Limb (tissue), 2 donors: ENCODE results near the gene ACP1.
"Not testable (repeated sequence)": the region's sequence is repeated elsewhere in the genome, so short reads cannot be mapped to it uniquely, and the experiment has no call there.

Experiments
- DNase-seq, 2 donors: peaks; one replicate each; pipeline ENCODE4 v3.0.0-alpha.2; 2016; ENCODE audit errors: extremely low spot score in 2 of 2

The ACP1 gene

GRCh38 chr2:310994-311393, 46.2 kb downstream of the ACP1 start:
- no peak for DNase-seq

- DNase-seq: no peak
These were observed 49.2 kb downstream of the ACP1 start for GRCh38 chr2:313991-314390.

- no peak for DNase-seq
These were observed 50.0 kb downstream of the ACP1 start for GRCh38 chr2:314561-315336.

- DNase-seq: not testable (repeated sequence)
These were observed 51.2 kb downstream of the ACP1 start for GRCh38 chr2:315925-316324.

- DNase-seq: no peak
These were observed 51.6 kb downstream of the ACP1 start for GRCh38 chr2:316381-316780.

- no peak for DNase-seq
These were observed 53.0 kb downstream of the ACP1 start for GRCh38 chr2:317501-318424.

- DNase-seq: no peak
These were observed 54.4 kb downstream of the ACP1 start for GRCh38 chr2:319059-319600.

GRCh38 chr2:320561-320960, 55.8 kb downstream of the ACP1 start:
- no peak for DNase-seq

GRCh38 chr2:322326-322725, 57.6 kb downstream of the ACP1 start:
- DNase-seq: no peak

GRCh38 chr2:323035-323434, 58.3 kb downstream of the ACP1 start:
- DNase-seq: no peak
